ENCODE measurements around the gene SNUPN.
"Not testable (repeated sequence)": the region's sequence is repeated elsewhere in the genome, so short reads cannot be mapped to it uniquely, and the experiment has no call there.

Gene SNUPN

GRCh38 chr15:75584121-75584520 is 41.4 kb downstream of the SNUPN start:
- TF ChIP-seq CTCF (IDR thresholded peaks at IDR 0.05; ENCODE audit: borderline replicate concordance, control extremely low read depth, extremely low read depth, insufficient read depth, missing control alignments), result no peak
- DNase-seq (ENCODE audit: low spot score), result no peak
- in situ Hi-C loops (cut with MboI; ENCODE audit: low sequenced_read_pairs, unreplicated experiment), result no loop called here

GRCh38 chr15:75583701-75584100 is 41.8 kb downstream of the SNUPN start:
- DNase-seq (ENCODE audit: low spot score), result no peak
- TF ChIP-seq CTCF (IDR thresholded peaks at IDR 0.05; ENCODE audit: borderline replicate concordance, control extremely low read depth, extremely low read depth, insufficient read depth, missing control alignments), result no peak
- in situ Hi-C loops (cut with MboI; ENCODE audit: low sequenced_read_pairs, unreplicated experiment), result no loop called here

GRCh38 chr15:75582943-75583342 is 42.6 kb downstream of the SNUPN start:
- DNase-seq (ENCODE audit: low spot score); in situ Hi-C loops (cut with MboI; ENCODE audit: low sequenced_read_pairs, unreplicated experiment): not testable (repeated sequence)

GRCh38 chr15:75578948-75579920 is 46.3 kb downstream of the SNUPN start, which contains the start of gene PTPN9:
Gene PTPN9 (minus strand): TSS chr15:75579315. CDS start chr15:75578776, 539 bp downstream.
- DNase-seq (ENCODE audit: low spot score), result peak; percentile 86

GRCh38 chr15:75578173-75578947 is 47.2 kb downstream of the SNUPN start:
- in situ Hi-C loops (cut with MboI; ENCODE audit: low sequenced_read_pairs, unreplicated experiment), result no loop called here
- DNase-seq (ENCODE audit: low spot score), result peak; percentile 68

More at GRCh38 chr15:75578948-75579920, 46.3 kb downstream of the SNUPN start, which contains the start of gene PTPN9:
- TF ChIP-seq CTCF (IDR thresholded peaks at IDR 0.05; ENCODE audit: borderline replicate concordance, control extremely low read depth, extremely low read depth, insufficient read depth, missing control alignments), result peak; percentile 41
- in situ Hi-C loops (cut with MboI; ENCODE audit: low sequenced_read_pairs, unreplicated experiment), result no loop called here

GRCh38 chr15:75577401-75578172 is 47.9 kb downstream of the SNUPN start:
- no peak for DNase-seq (ENCODE audit: low spot score)
- TF ChIP-seq CTCF (IDR thresholded peaks at IDR 0.05; ENCODE audit: borderline replicate concordance, control extremely low read depth, extremely low read depth, insufficient read depth, missing control alignments), result no peak
- in situ Hi-C loops (cut with MboI; ENCODE audit: low sequenced_read_pairs, unreplicated experiment), result no loop called here

More at GRCh38 chr15:75578173-75578947, 47.2 kb downstream of the SNUPN start:
- no peak for TF ChIP-seq CTCF (IDR thresholded peaks at IDR 0.05; ENCODE audit: borderline replicate concordance, control extremely low read depth, extremely low read depth, insufficient read depth, missing control alignments)
